ENCODE measurements around the gene GGN. TPM values are rescaled to one million over a fixed set of nuclear protein-coding genes. Genes with fewer than 3 reads are reported as not detected.

Gene GGN
- polyA plus RNA-seq, 1 of the 3 experiments (the other 2 are of a cell fraction), result 0.48 TPM

- no peaks in the 10 kb centered on the region; a peak in 1 of 4 replicates for H3K4me1 ChIP-seq (ENCODE audit: control insufficient read depth in 1 of 2, insufficient read depth in 2 of 2, low read depth in 1 of 2, low read length in 1 of 2)
- H3K9me2 ChIP-seq, result no peaks in the 10 kb centered on the region
- 42% methylated on average over 12 of the region's 12 CpGs for WGBS (ENCODE audit: low lambda C conversion rate)
- POLR2A ChIA-PET, result no interaction called here
- DNase-seq, result no peak
- no peaks in the 10 kb centered on the region for H3K9me3 ChIP-seq
- H3F3A ChIP-seq (replicated peaks; ENCODE audit: insufficient read depth), result no peaks in the 10 kb centered on the region
- no peak overlapping the region for H2AFZ ChIP-seq (ENCODE audit: low read depth)
- TF ChIP-seq CHD2 (IDR thresholded peaks at IDR 0.05; ENCODE audit: low read length, partially characterized antibody) (no peak), TEAD4 (IDR thresholded peaks at IDR 0.05; ENCODE audit: borderline replicate concordance, insufficient read depth) (no peak), RCOR1 (IDR thresholded peaks at IDR 0.05; ENCODE audit: low read length) (no peak), POLR2AphosphoS5 (IDR thresholded peaks at IDR 0.05; ENCODE audit: low read depth, low read length) (no peak), EZH2phosphoT487 (IDR thresholded peaks at IDR 0.05; ENCODE audit: borderline replicate concordance, low read depth) (no peak), NRF1 (IDR thresholded peaks at IDR 0.05; ENCODE audit: low read depth, low read length) (no peak), USF2 (IDR thresholded peaks at IDR 0.05; ENCODE audit: borderline replicate concordance, low read depth, low read length) (no peak), GATA2 (CRISPR knock-in tag; IDR thresholded peaks at IDR 0.05) (no peak), GABPA (IDR thresholded peaks at IDR 0.05; ENCODE audit: low read depth) (no peak), SMC3 (IDR thresholded peaks at IDR 0.05; ENCODE audit: low read depth, low read length) (no peak), TCF12 (IDR thresholded peaks at IDR 0.05) (no peak), ZBTB33 (IDR thresholded peaks at IDR 0.05; ENCODE audit: borderline replicate concordance, low read depth) (no peak)
- TF ChIP-seq, protein P1, sequence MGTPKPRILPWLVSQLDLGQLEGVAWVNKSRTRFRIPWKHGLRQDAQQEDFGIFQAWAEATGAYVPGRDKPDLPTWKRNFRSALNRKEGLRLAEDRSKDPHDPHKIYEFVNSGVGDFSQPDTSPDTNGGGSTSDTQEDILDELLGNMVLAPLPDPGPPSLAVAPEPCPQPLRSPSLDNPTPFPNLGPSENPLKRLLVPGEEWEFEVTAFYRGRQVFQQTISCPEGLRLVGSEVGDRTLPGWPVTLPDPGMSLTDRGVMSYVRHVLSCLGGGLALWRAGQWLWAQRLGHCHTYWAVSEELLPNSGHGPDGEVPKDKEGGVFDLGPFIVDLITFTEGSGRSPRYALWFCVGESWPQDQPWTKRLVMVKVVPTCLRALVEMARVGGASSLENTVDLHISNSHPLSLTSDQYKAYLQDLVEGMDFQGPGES (IDR thresholded peaks at IDR 0.05; ENCODE audit: low read depth, low read length), result no peak
- H4K20me1 ChIP-seq (ENCODE audit: insufficient read depth), result peaks cover under 1% of the 10 kb centered on the region; the same call in 1 of the 2 replicates
- no peak overlapping the region for H3K27ac ChIP-seq (ENCODE audit: low read depth in 2 of 2, low read length in 1 of 2)
- H3K4me2 ChIP-seq, result no peak overlapping the region
- peaks cover 6% of the 10 kb centered on the region for H3K79me2 ChIP-seq (ENCODE audit: insufficient read depth)
- no peaks in the 10 kb centered on the region for H3K36me3 ChIP-seq (replicated peaks in 1 of 2; ENCODE audit: control insufficient read depth in 1 of 2, insufficient read depth in 2 of 2, low read length in 1 of 2)
- CTCF ChIA-PET, result interaction anchor here (0.6 kb wide), 1 partner anchor 32 kb away, joined by 3 read pairs; the partner anchor contains the start of gene FAM98C
- H3K27me3 ChIP-seq (ENCODE audit: insufficient read depth), result no peaks in the 10 kb centered on the region
- H3K4me3 ChIP-seq (ENCODE audit: low read depth in 2 of 2, low read length in 1 of 2), result no peak overlapping the region
- H3K9ac ChIP-seq, result no peak overlapping the region
These were observed 17.5 kb downstream of the GGN start for GRCh38 chr19:38370299-38370698.

GRCh38 chr19:38369584-38369983, 18.2 kb downstream of the GGN start:
- Histone ChIP-seq H3K9me2 (no peaks in the 10 kb centered on the region), H4K20me1 (ENCODE audit: insufficient read depth) (no peaks in the 10 kb centered on the region), H3K9ac (no peak overlapping the region), H3K4me1 (ENCODE audit: control insufficient read depth in 1 of 2, insufficient read depth in 2 of 2, low read depth in 1 of 2, low read length in 1 of 2) (no peaks in the 10 kb centered on the region; a peak in 1 of 4 replicates), H3K4me2 (no peak overlapping the region), H3K27me3 (ENCODE audit: insufficient read depth) (no peaks in the 10 kb centered on the region), H3K36me3 (replicated peaks in 1 of 2; ENCODE audit: control insufficient read depth in 1 of 2, insufficient read depth in 2 of 2, low read length in 1 of 2) (no peaks in the 10 kb centered on the region), H3K27ac (ENCODE audit: low read depth in 2 of 2, low read length in 1 of 2) (no peak overlapping the region), H3K9me3 (no peaks in the 10 kb centered on the region), H3K79me2 (ENCODE audit: insufficient read depth) (no peaks in the 10 kb centered on the region), H2AFZ (ENCODE audit: low read depth) (no peak overlapping the region), H3K4me3 (ENCODE audit: low read depth in 2 of 2, low read length in 1 of 2) (no peak overlapping the region), H3F3A (replicated peaks; ENCODE audit: insufficient read depth) (no peaks in the 10 kb centered on the region)
- TF ChIP-seq NFIC (IDR thresholded peaks at IDR 0.05; ENCODE audit: borderline replicate concordance), result no peak
- no peak for TF ChIP-seq TEAD4 (IDR thresholded peaks at IDR 0.05; ENCODE audit: borderline replicate concordance, insufficient read depth)
- no peak for TF ChIP-seq ZBTB33 (IDR thresholded peaks at IDR 0.05; ENCODE audit: borderline replicate concordance, low read depth)
- no peak for TF ChIP-seq RCOR1 (IDR thresholded peaks at IDR 0.05; ENCODE audit: low read length)
- no peak for TF ChIP-seq GABPA (IDR thresholded peaks at IDR 0.05; ENCODE audit: low read depth)
- TF ChIP-seq NRF1 (IDR thresholded peaks at IDR 0.05; ENCODE audit: low read depth, low read length), result no peak
- TF ChIP-seq SMC3 (IDR thresholded peaks at IDR 0.05; ENCODE audit: low read depth, low read length), result no peak
- TF ChIP-seq EZH2phosphoT487 (IDR thresholded peaks at IDR 0.05; ENCODE audit: borderline replicate concordance, low read depth), result no peak
- no peak for TF ChIP-seq TCF12 (IDR thresholded peaks at IDR 0.05)
- no peak for TF ChIP-seq POLR2AphosphoS5 (IDR thresholded peaks at IDR 0.05; ENCODE audit: low read depth, low read length)
- no peak for TF ChIP-seq JUND (IDR thresholded peaks at IDR 0.05)
- TF ChIP-seq RAD21 (IDR thresholded peaks at IDR 0.05; ENCODE audit: low read length), result no peak
- TF ChIP-seq FOXJ3 (CRISPR knock-in tag; IDR thresholded peaks at IDR 0.05), result no peak
- TF ChIP-seq MAX (IDR thresholded peaks at IDR 0.05; ENCODE audit: low read depth), result no peak
- TF ChIP-seq SIN3A (IDR thresholded peaks at IDR 0.05; ENCODE audit: borderline replicate concordance, low read depth, low read length), result no peak
- TF ChIP-seq CHD2 (IDR thresholded peaks at IDR 0.05; ENCODE audit: low read length, partially characterized antibody), result no peak
- TF ChIP-seq RFX5 (IDR thresholded peaks at IDR 0.05; ENCODE audit: low read length), result no peak
- ChIA-PET POLR2A (no interaction called here), CTCF (no interaction called here)
- WGBS (ENCODE audit: low lambda C conversion rate), result 71% methylated on average over 2 of the region's 2 CpGs
- no peak for DNase-seq

All from SK-N-SH (cell line).